ENCODE measurements around the gene HPDL.
"Not testable (repeated sequence)": the region's sequence is repeated elsewhere in the genome, so short reads cannot be mapped to it uniquely, and the experiment has no call there.

Gene HPDL

GRCh38 chr1:45326627-45327623 lies at the start of gene HPDL:
Gene HPDL (plus strand): TSS chr1:45326895. CDS start chr1:45327149, 254 bp downstream.
- DNase-seq: peak in 54 of 56 donors; percentile 29 to 88 (median 72)

- DNase-seq: no peak
Measured at GRCh38 chr1:45282351-45282750, 44.3 kb upstream of the HPDL start.

- not testable (repeated sequence) for DNase-seq
Measured at GRCh38 chr1:45284858-45285257, 41.8 kb upstream of the HPDL start.

GRCh38 chr1:45286521-45286920 lies 40.2 kb upstream of the HPDL start:
- not testable (repeated sequence) for DNase-seq

- DNase-seq: not testable (repeated sequence)
Measured at GRCh38 chr1:45291002-45291401, 35.7 kb upstream of the HPDL start.

GRCh38 chr1:45291716-45292115 lies 35.0 kb upstream of the HPDL start:
- DNase-seq: no peak

GRCh38 chr1:45297666-45298356 lies 28.9 kb upstream of the HPDL start:
- peak in 17 of 56 donors; percentile 3 to 48 (median 11) for DNase-seq

- DNase-seq: no peak
Measured at GRCh38 chr1:45299296-45299695, 27.4 kb upstream of the HPDL start.

GRCh38 chr1:45299981-45300668 lies 26.6 kb upstream of the HPDL start:
- peak in 35 of 56 donors; percentile 5 to 61 (median 21) for DNase-seq

- DNase-seq: no peak
Measured at GRCh38 chr1:45300669-45300997, 26.1 kb upstream of the HPDL start.

- DNase-seq: no peak
Measured at GRCh38 chr1:45302505-45303150, 24.1 kb upstream of the HPDL start.

GRCh38 chr1:45303520-45304310 lies 23.0 kb upstream of the HPDL start:
- DNase-seq: peak; percentile 58 to 100 (median 97)

- DNase-seq: peak in 5 of 56 donors; percentile 7 to 44 (median 37)
Measured at GRCh38 chr1:45304311-45305081, 22.2 kb upstream of the HPDL start.

GRCh38 chr1:45305231-45305630 lies 21.5 kb upstream of the HPDL start:
- DNase-seq: no peak

GRCh38 chr1:45306319-45306718 lies 20.4 kb upstream of the HPDL start:
- DNase-seq: no peak

- DNase-seq: no peak
Measured at GRCh38 chr1:45306905-45307304, 19.8 kb upstream of the HPDL start.

GRCh38 chr1:45314266-45314665 lies 12.4 kb upstream of the HPDL start:
- DNase-seq: no peak

- DNase-seq: no peak
Measured at GRCh38 chr1:45317166-45317565, 9.5 kb upstream of the HPDL start.

GRCh38 chr1:45319761-45320160 lies 6.9 kb upstream of the HPDL start:
- no peak for DNase-seq

- no peak for DNase-seq
Measured at GRCh38 chr1:45321444-45321843, 5.3 kb upstream of the HPDL start.
